GM12801 (cell line): Measurements from ENCODE around the gene PTDSS2.

Experiments used
- TF ChIP-seq, protein P1 (sequence below): IDR thresholded peaks from one replicate; pipeline ENCODE4 v1.5.1; 2011; ENCODE audit warnings: control low read depth; ENCODE audit not compliant: insufficient read length; ENCODE audit errors: extremely low read depth

The PTDSS2 gene

DNA sequence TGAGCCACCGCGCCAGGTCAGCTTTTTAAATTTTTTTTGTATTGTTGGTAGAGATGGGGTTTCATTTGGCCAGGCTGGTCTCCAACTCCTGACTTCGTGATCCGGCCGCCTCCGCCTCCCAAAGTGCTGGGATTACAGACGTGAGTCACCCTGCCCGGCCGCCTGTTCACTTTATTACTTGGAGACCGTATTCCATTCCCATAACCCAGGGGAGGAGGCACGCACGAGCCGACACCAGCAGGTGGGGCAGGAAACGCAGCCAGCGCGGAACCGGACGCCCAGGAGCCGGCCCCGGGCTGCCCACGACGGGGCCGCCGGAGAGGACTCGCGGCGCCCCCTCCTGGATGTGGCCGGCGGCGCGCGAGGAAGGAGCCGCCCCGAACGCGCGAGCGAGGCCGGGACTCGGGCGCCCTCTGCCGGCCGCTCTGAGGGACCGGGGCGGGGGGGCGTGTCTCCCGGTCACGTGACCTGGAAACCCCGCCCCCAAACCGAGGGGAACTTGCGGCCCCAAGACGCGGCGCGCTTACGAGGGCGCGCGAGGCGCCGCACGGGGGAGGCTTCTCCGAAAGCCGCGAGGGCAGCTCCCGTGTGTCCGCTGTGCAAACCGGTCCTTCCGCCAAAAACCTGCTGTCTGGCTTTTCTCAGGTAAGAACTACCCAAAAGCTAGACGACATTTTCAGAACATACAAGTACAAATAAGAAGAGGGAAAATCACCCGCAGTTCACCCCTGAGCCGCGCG is 68.6 kb downstream of the PTDSS2 start:
- TF ChIP-seq, protein P1, sequence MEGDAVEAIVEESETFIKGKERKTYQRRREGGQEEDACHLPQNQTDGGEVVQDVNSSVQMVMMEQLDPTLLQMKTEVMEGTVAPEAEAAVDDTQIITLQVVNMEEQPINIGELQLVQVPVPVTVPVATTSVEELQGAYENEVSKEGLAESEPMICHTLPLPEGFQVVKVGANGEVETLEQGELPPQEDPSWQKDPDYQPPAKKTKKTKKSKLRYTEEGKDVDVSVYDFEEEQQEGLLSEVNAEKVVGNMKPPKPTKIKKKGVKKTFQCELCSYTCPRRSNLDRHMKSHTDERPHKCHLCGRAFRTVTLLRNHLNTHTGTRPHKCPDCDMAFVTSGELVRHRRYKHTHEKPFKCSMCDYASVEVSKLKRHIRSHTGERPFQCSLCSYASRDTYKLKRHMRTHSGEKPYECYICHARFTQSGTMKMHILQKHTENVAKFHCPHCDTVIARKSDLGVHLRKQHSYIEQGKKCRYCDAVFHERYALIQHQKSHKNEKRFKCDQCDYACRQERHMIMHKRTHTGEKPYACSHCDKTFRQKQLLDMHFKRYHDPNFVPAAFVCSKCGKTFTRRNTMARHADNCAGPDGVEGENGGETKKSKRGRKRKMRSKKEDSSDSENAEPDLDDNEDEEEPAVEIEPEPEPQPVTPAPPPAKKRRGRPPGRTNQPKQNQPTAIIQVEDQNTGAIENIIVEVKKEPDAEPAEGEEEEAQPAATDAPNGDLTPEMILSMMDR: no peak

DNA sequence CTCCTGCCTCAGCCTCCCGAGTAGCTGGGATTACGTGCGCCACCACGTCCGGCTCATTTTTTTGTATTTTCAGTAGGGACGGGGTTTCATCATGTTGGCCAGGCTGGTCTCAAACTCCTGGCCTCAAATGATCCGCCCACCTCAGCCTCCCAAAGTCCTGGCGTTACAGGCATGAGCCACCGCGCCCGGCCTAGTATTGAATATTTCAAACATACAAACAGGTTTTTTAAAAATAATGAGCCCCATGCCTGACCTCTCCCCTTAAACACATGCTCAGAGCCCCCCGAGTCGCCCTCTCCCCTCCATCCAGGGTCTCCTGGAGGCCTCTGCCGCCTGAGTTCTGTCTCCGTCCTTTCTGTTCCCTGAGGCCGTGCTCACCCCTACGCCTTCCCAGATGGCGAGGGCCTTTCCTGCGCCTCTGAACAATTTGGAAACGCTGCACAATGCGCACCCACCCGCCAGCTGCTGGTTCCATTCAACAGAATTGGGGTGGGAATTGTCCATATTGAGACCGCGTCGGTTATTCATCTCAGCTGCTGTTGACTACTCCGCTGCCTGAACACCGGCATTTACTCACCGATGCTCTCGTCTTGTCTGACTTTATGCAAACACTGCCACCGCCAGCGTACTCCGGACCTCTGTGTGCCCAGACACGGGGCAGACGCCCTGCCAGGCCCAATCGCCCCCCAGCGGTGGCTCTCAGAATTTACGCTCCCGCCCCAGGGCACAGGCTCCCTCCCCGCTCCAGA is 70.5 kb downstream of the PTDSS2 start:
- TF ChIP-seq, protein P1: no peak

DNA sequence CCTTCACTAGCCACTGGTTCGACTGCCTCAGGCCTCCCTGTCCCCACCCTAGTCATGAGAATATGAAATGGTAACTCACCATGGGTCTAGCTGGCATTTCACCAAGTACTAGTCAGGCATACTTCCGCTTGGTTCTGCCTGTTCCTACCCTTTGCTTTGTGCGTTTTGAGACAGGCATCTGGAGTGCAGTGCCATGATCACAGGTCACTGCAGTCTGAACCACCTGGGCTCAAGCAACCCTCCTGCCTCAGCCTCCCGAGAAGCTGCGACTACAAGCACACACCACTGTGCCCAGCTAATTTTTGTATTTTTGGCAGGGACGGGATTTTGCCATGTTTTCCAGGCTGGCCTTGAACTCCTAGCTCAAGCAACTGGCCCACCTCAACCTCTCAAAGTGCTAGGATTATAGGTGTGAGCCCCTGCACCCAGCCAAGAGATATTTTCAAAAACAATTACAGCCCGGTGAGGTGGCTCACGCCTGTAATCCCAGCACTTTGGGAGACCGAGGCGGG is 71.2 kb downstream of the PTDSS2 start:
- TF ChIP-seq, protein P1: no peak

DNA sequence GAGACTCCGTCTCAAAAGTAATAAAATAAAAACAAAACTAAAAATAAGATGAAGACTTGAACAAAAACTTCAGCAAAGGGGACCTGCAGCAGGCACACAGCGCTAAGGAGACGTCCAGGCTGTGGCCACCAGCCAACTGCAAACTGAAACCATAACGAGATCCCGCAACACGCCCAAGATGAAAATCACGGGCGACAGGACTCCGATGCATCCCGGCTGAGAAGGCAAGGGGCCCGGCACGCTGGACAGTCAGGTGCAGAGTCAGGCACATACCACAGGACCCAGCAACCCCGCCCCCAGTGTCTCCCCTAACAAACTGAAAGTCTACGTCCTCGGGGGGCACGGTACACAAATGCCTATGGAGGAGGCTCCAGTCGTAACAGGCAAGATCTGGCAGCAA is 76.1 kb downstream of the PTDSS2 start:
- TF ChIP-seq, protein P1: no peak

DNA sequence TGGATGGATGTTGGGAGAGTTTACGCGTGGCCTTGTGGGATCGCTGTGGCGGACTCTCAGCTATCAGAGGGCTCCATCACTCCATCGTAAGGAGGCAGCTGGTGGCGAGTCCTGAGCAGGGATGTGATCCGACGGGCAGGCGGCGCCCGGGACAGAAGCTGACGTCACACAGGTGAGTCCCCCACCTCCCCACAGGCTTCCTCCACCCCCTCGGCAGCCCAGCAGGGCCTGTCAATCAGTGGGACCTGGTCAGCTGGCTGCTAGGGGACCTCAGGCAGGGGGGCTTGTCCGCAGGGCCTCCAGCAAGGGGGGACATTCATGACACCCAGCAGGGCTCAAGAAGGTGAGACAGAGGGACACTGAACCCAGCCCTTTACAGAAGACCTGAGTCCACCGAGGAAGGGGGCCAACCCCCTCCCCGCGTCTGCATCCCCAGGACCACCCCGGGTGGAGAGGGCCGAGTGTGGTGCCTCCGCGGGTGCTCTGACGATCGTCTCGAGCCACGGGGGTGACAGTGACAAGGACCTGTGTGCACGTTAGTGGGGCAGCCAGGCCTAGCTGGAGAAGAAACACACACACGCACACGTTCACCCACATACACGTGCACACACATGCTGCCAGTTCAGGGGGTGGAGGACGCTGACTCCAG is 78.2 kb downstream of the PTDSS2 start:
- TF ChIP-seq, protein P1: no peak

DNA sequence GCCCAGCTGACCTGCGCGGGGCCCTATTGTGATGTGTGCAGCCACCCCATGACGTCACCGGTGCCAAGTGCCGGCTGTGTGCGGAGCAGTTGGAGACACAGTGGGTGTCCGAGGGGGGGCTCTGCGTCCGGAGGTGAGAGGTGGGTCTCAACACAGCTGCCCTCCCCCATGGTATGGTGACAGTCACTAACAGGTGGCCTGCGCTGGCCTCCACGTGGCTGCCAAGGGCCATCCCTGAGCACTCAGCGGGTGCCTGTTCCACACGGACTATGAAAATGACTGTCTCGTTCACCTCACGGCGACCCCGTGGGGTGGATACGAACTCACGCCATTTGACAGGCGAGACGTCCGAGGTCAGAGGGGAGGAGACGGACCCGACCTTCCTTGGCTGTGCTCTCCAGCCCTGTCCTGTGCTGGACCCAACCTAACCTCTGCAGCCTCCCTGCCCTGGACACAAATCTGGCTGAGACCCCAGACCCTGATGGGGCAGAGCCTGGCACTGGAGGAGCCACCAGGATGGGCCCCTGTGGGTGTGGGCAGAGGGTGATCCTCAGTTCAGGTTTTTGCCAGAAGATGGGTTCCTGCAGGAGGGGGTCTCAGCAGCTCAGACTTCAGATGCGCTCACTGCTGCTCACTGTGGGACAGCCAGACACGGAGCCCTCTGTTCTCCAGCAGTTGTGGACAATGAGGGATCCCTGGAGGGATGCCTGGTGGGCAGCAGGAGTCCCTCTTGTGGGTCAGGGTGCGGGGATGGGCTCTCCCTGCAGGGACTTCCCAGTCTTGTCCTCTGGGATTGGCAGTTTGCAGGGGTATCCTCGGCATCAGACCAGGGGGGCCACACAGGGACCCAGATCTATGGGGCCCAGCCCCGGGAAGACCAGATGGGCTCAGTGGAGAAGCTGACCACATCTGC is 79.0 kb downstream of the PTDSS2 start:
- TF ChIP-seq, protein P1: no peak
